CD4-positive, alpha-beta memory T cell (primary cell): Measurements from ENCODE around the gene ASRGL1. TPM values are rescaled to one million over a fixed set of nuclear protein-coding genes. Genes with fewer than 3 reads are reported as not detected.
"Not testable (repeated sequence)": the region's sequence is repeated elsewhere in the genome, so short reads cannot be mapped to it uniquely, and the experiment has no call there.

Experiments
- CTCF ChIA-PET: fragments of 350-600 bp; sonication (Branson Sonifier 250); formaldehyde crosslinking; loops from one replicate; lab custom pipeline; 2021; ENCODE audit warnings: inconsistent platforms; ENCODE audit not compliant: partially characterized antibody; lab: Charles Lee
- POLR2A ChIA-PET: fragments of 350-600 bp; sonication (Branson Sonifier 250); formaldehyde crosslinking; loops from one replicate; lab custom pipeline; 2021; ENCODE audit not compliant: partially characterized antibody; lab: Charles Lee
- DNase-seq, 5 donors: peaks; one replicate each; pipeline versions ENCODE4 v3.0.0 to v3.0.0-alpha.2; 2020 to 2022; ENCODE audit warnings: mixed read lengths in 1 of 5
- H3K27ac ChIP-seq: one replicate; pipeline ENCODE4 v1.7.0; 2013; ENCODE audit warnings: low read depth, low read length
- H3K27me3 ChIP-seq: 2 replicates; pipeline ENCODE4 v1.7.0; 2013; ENCODE audit warnings: mild to moderate bottlenecking, low read length, moderate library complexity; ENCODE audit not compliant: insufficient read depth
- H3K36me3 ChIP-seq: 2 replicates; pipeline ENCODE4 v1.7.0; 2013; ENCODE audit warnings: mild to moderate bottlenecking, low read length, moderate library complexity; ENCODE audit not compliant: insufficient read depth
- H3K4me1 ChIP-seq: 2 replicates; pipeline ENCODE4 v1.7.0; 2013; ENCODE audit warnings: mild to moderate bottlenecking, low read length, moderate library complexity; ENCODE audit not compliant: insufficient read depth
- H3K4me3 ChIP-seq, 2 donors: one replicate each; pipeline ENCODE4 v1.7.0; 2013; ENCODE audit warnings: low read length in 2 of 2, mild to moderate bottlenecking in 1 of 2
- H3K9me3 ChIP-seq, 2 donors: one replicate each; pipeline ENCODE4 v1.7.0; 2013; ENCODE audit warnings: low read length in 2 of 2, control low read depth in 1 of 2; ENCODE audit not compliant: control insufficient read depth in 1 of 2
- H3K27ac Mint-ChIP-seq, 7 donors: one replicate each; pipeline ENCODE4 v1.8.0; 2020 to 2021; ENCODE audit warnings: mixed read lengths in 7 of 7, mild to moderate bottlenecking in 6 of 7, inconsistent platforms in 3 of 7, moderate library complexity in 3 of 7
- H3K27me3 Mint-ChIP-seq, 2 donors: one replicate each; pipeline ENCODE4 v1.8.0; 2020 to 2021; ENCODE audit warnings: mixed read lengths in 2 of 2
- H3K36me3 Mint-ChIP-seq, 2 donors: one replicate each; pipeline ENCODE4 v1.8.0; 2020 to 2021; ENCODE audit warnings: mixed read lengths in 2 of 2, inconsistent platforms in 1 of 2, mild to moderate bottlenecking in 1 of 2
- H3K4me1 Mint-ChIP-seq, 4 donors: one replicate each; pipeline ENCODE4 v1.8.0; 2020 to 2021; ENCODE audit warnings: mixed read lengths in 4 of 4, mild to moderate bottlenecking in 1 of 4
- H3K4me3 Mint-ChIP-seq, 8 donors: one replicate each; pipeline ENCODE4 v1.8.0; 2020 to 2021; ENCODE audit warnings: mixed read lengths in 8 of 8, mild to moderate bottlenecking in 7 of 8, moderate library complexity in 6 of 8, inconsistent platforms in 3 of 8
- H3K9me3 Mint-ChIP-seq, 8 donors: one replicate each; pipeline ENCODE4 v1.8.0; 2020 to 2021; ENCODE audit warnings: mixed read lengths in 8 of 8, mild to moderate bottlenecking in 5 of 8, inconsistent platforms in 3 of 8, moderate library complexity in 1 of 8
- intact Hi-C: fragments of 100-400 bp; cut with micrococcal nuclease; formaldehyde crosslinking; loops from one replicate; pipeline ENCODE4 v1.15.1; 2023
- polyA plus RNA-seq, 2 donors: library from polyadenylated mRNA; unstranded; fragments of 300-500 nt; fragmentation: Illumina TruSeq; gene quantifications; one replicate each; pipeline ENCODE4 v1.2.3, GENCODE V29; 2021
- total RNA-seq, 2 experiments: library from RNA; stranded (reverse); gene quantifications; one replicate each; pipeline ENCODE4 v1.2.3, GENCODE V29; 2021

The ASRGL1 gene
- total and polyA plus RNA-seq, 4 experiments from 2014 or later, result 1.2 to 2.1 (median 1.6) TPM

DNA sequence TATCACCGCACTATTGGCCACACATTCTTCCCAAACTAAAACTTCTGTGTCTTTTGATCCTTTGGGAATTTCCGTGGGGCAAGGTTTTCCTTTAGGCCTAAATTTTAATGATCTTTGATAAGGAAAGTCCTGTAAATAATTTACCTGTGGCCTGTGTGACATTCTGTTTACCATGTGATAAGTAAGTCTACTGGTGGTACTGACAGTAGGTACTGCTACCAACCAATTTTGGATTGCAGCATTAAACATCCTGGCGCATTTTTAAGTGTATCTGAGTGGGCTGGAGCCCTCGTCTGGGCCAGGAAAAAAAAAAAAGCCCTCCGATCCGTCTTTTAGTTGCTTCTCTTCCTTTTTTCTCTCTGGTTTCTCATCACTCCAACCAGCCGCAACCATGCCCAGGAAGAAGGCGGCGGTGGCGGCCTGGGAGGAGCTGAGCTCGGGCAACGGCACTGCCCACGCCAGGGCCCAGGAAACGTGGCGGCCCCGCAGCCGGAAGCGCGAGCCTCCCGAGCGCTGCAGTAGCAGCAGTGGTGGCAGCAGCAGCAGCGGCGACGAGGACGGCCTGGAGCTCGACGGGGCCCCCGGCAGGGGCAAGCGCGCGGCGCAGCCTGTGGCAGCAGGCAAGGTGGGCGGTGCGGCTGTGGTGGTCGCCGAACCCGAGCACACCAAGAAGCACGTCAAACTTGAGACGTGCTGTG lies 33.6 kb downstream of the ASRGL1 start:
- Mint-ChIP-seq H3K27ac (peak overlapping the region in 5 of 7 donors; percentile 4 to 91 (median 86)), H3K4me3 (peak overlapping the region in 7 of 8 donors; percentile 52 to 88 (median 64)), H3K36me3 (no peaks in the 10 kb centered on the region), H3K9me3 (peaks cover 0 to 1% (median 0%) of the 10 kb centered on the region in 8 donors), H3K4me1 (peaks cover 0 to 37% (median 13%) of the 10 kb centered on the region in 4 donors), H3K27me3 (no peaks in the 10 kb centered on the region)
- Histone ChIP-seq H3K36me3 (no peaks in the 10 kb centered on the region), H3K4me1 (peaks cover 4% of the 10 kb centered on the region), H3K9me3 (no peaks in the 10 kb centered on the region), H3K27me3 (no peaks in the 10 kb centered on the region), H3K27ac (no peak overlapping the region), H3K4me3 (no peak overlapping the region)
- ChIA-PET CTCF (no interaction called here), POLR2A (interaction anchor here (1.3 to 1.4 kb wide), 3 partner anchors 23 to 33 kb away, joined by 3 to 4 read pairs (median 3); no protein-coding TSS in a partner anchor)
- DNase-seq, result peak; percentile 24 to 42 (median 37)
- intact Hi-C loops, result no loop called here

DNA sequence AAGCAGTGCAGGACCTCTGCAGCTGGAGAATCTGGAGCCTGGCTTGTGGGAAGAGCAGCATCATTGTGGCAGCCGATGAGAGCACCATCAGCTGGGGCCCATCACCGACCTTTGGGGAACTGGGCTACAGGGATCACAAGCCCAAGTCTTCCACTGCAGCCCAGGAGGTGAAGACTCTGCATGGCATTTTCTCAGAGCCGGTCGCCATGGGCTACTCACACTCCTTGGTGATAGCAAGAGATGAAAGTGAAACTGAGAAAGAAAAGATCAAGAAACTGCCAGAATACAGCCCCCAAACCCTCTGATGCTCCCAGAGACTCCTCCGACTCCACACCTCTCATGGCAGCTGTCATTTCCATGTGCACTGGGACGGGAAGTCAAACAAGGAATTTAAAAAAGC lies 35.6 kb downstream of the ASRGL1 start:
- Histone ChIP-seq H3K4me1 (peaks cover 4% of the 10 kb centered on the region), H3K9me3 (no peaks in the 10 kb centered on the region), H3K27ac (no peak overlapping the region), H3K36me3 (no peaks in the 10 kb centered on the region), H3K4me3 (no peak overlapping the region), H3K27me3 (no peaks in the 10 kb centered on the region)
- no peaks in the 10 kb centered on the region for H3K27me3 Mint-ChIP-seq
- DNase-seq, result no peak
- H3K27ac Mint-ChIP-seq, result peak overlapping the region in 2 of 7 donors; percentile 16 to 21
- peaks cover 0 to 37% (median 13%) of the 10 kb centered on the region in 4 donors for H3K4me1 Mint-ChIP-seq
- ChIA-PET POLR2A (no interaction called here), CTCF (no interaction called here)
- H3K4me3 Mint-ChIP-seq, result no peak overlapping the region
- intact Hi-C loops, result no loop called here
- no peaks in the 10 kb centered on the region for H3K36me3 Mint-ChIP-seq
- peaks cover 0 to 1% (median 0%) of the 10 kb centered on the region in 8 donors for H3K9me3 Mint-ChIP-seq

DNA sequence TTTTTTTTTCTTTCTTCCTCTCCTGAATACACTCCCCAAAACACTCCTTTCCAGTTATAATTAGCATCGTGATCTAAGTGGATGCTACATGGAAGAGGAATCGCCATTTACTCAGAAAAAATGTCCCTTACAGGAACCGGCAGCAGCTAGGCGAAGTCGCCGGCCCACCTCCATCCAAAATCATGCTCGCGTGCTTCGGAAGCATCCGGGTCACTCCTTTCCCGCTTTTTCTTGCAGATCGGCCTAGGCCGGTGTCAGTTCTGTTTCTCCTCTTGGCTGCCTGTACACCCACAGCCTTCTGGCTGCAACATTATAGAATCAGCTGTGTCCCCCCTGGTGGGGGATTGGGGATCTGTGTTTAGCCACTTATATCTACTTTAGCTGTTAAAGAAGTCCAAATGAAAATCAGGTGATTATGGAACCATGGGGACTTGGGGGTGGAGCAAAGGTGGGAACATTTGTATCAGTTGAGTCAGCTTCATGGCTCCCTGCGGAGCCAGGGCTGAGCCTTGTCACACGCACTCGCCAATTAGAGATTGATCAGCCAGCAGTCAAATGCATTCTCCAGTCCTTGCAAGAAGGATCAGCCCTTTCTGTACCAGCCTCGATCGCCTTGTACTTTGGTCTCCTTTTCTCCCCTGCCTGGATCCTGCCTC lies 36.3 kb downstream of the ASRGL1 start:
- Mint-ChIP-seq H3K27ac (no peak overlapping the region), H3K4me1 (peaks cover 0 to 32% (median 14%) of the 10 kb centered on the region in 4 donors), H3K9me3 (no peaks in the 10 kb centered on the region), H3K27me3 (peaks cover 0 to 1% of the 10 kb centered on the region in 2 donors), H3K36me3 (no peaks in the 10 kb centered on the region), H3K4me3 (peak overlapping the region in 1 of 8 donors; percentile 30)
- no peaks in the 10 kb centered on the region for H3K27me3 ChIP-seq
- ChIA-PET POLR2A (no interaction called here), CTCF (no interaction called here)
- no peak overlapping the region for H3K27ac ChIP-seq
- peaks cover 4% of the 10 kb centered on the region for H3K4me1 ChIP-seq
- no peak overlapping the region for H3K4me3 ChIP-seq
- H3K9me3 ChIP-seq, result no peaks in the 10 kb centered on the region
- no peaks in the 10 kb centered on the region for H3K36me3 ChIP-seq
- DNase-seq, result no peak
- intact Hi-C loops, result no loop called here

DNA sequence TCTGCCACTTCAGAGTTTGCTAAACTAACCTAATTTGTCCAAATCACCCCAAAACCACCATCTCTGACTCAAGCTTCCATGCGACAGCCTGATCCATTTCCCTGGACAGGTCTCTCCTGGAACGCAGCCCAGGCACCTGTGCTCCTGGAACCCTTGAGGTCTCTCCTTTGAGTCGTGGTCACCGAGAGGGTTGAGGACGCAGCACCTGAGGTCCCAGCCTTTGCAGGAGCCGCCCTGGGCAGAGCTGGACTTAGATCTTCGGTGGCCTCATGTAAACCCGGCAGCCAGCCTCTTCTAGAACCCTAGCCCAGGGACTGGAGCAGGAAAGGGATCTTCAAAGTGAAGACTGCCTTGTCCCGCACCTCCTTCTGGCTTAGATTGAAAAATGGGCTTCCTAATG lies 37.6 kb downstream of the ASRGL1 start:
- H3K4me1 ChIP-seq, result peaks cover 4% of the 10 kb centered on the region
- H3K4me3 ChIP-seq, result no peak overlapping the region
- no peak overlapping the region for H3K27ac ChIP-seq
- no peaks in the 10 kb centered on the region for H3K9me3 ChIP-seq
- no peak for DNase-seq
- no peak overlapping the region for H3K27ac Mint-ChIP-seq
- intact Hi-C loops, result no loop called here
- peaks cover 0 to 1% of the 10 kb centered on the region in 2 donors for H3K27me3 Mint-ChIP-seq
- H3K4me3 Mint-ChIP-seq, result no peak overlapping the region
- no peaks in the 10 kb centered on the region for H3K9me3 Mint-ChIP-seq
- H3K36me3 ChIP-seq, result no peaks in the 10 kb centered on the region
- ChIA-PET POLR2A (no interaction called here), CTCF (no interaction called here)
- H3K36me3 Mint-ChIP-seq, result no peaks in the 10 kb centered on the region
- peaks cover 0 to 32% (median 13%) of the 10 kb centered on the region in 4 donors for H3K4me1 Mint-ChIP-seq
- no peaks in the 10 kb centered on the region for H3K27me3 ChIP-seq

DNA sequence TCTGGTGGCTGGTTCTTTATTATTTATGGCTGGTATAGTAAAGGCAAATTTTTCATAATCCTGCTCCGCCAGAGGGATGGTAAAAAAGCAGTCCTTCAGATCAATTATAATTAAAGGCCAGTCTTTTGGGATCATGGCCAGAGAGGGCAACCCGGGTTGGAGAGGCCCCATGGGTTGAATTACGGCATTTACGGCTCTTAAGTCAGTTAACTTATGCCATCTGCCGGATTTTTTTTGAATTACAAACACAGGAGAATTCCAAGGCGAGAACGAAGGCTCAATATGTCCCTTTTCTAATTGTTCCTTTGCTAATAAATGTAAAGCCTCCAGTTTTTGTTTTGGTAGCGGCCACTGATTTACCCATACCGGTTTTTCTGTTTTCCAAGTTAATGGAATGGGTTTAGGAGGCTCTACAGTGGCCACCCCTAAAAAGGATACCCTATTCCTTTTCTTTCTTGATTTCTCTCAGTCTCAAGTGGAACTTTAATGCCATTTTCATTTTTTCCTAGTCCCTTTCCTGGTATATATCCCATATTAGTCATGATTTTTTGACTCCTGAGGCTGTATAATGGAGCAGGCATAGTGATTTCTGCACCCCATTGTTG lies 41.3 kb downstream of the ASRGL1 start:
- H3K27me3 ChIP-seq, H3K27ac ChIP-seq, POLR2A ChIA-PET, H3K4me3 Mint-ChIP-seq, H3K4me1 ChIP-seq, H3K4me1 Mint-ChIP-seq, H3K27me3 Mint-ChIP-seq, H3K36me3 Mint-ChIP-seq, H3K9me3 Mint-ChIP-seq, H3K4me3 ChIP-seq, H3K9me3 ChIP-seq, H3K36me3 ChIP-seq: not testable (repeated sequence)
- peak in 4 of 5 donors; percentile 34 to 45 (median 42) for DNase-seq
- intact Hi-C loops, result loop anchor here (1.0 kb wide), 3 partner anchors 38 to 581 kb away; no protein-coding TSS in a partner anchor
- H3K27ac Mint-ChIP-seq, result peak overlapping the region in 2 of 7 donors; percentile 2 to 67
- CTCF ChIA-PET, result interaction anchor here (0.9 to 3.3 kb wide), 10 partner anchors 9 to 207 kb away, joined by 3 to 50 read pairs (median 6); no protein-coding TSS in a partner anchor

DNA sequence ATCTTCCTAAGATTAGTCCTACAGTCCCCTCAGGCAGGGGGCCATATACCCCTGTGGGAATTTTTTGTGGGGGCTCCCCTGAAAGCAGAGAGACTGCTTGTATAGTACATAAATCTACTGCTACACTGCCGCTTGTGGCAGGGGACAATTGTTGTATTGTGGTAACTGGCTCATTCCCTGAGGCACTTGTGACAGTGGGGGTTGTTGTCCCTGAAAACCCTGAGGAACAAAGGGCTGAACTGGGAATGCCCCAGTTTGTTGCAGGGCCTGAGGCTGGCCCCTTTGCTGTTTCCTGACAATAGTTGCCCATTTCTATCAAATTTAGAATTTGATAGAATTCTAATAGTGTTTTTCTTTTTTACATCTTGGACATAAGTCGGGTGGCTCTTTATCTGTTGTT lies 42.3 kb downstream of the ASRGL1 start:
- CTCF ChIA-PET, result interaction anchor here (0.8 to 1.9 kb wide), 10 partner anchors 10 to 178 kb away, joined by 3 to 18 read pairs (median 4); no protein-coding TSS in a partner anchor
- H3K36me3 ChIP-seq, H3K27ac Mint-ChIP-seq, H3K4me1 ChIP-seq, DNase-seq, H3K27me3 Mint-ChIP-seq, H3K4me3 Mint-ChIP-seq, H3K4me1 Mint-ChIP-seq, H3K36me3 Mint-ChIP-seq, H3K9me3 ChIP-seq, H3K27me3 ChIP-seq, intact Hi-C loops, H3K27ac ChIP-seq, H3K4me3 ChIP-seq, H3K9me3 Mint-ChIP-seq: not testable (repeated sequence)
- POLR2A ChIA-PET, result interaction anchor here (0.6 kb wide), 1 partner anchor 94 kb away, joined by 3 read pairs; no protein-coding TSS in a partner anchor

DNA sequence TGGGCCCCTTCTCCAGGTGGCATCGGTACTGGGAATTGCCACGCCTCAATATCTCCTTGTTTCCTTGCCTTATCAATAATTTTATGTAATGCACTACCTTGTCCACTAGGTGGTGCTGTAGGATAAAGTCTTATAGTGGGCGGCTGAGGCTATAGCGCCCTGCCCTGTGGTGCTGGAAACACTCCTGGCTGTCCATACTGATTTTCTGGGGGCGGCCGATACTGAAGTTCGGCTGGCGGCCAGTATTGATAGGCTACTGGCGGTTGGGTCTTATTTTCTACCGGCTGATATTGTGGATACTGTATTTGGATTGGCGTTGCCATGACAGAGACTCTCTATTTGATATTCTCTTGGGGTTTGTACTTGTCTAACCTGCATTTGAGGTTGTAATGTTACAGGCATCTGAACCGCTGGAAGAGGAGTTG lies 43.6 kb downstream of the ASRGL1 start:
- peaks cover 11% of the 10 kb centered on the region for H3K4me1 ChIP-seq
- H3K9me3 Mint-ChIP-seq, H3K4me1 Mint-ChIP-seq, H3K36me3 Mint-ChIP-seq, H3K27ac ChIP-seq, H3K27me3 Mint-ChIP-seq, H3K9me3 ChIP-seq, H3K27ac Mint-ChIP-seq, H3K27me3 ChIP-seq, H3K4me3 ChIP-seq, H3K36me3 ChIP-seq: not testable (repeated sequence)
- H3K4me3 Mint-ChIP-seq, result peak overlapping the region in 1 of 8 donors; percentile 51
- intact Hi-C loops, result loop anchor here (1.0 to 5.0 kb wide), 4 partner anchors 12 to 481 kb away; no protein-coding TSS in a partner anchor
- ChIA-PET CTCF (interaction anchor here (1.0 to 1.9 kb wide), 8 partner anchors 12 to 526 kb away, joined by 3 to 18 read pairs (median 6); no protein-coding TSS in a partner anchor), POLR2A (interaction anchor here (1.0 kb wide), 1 partner anchor 9 kb away, joined by 3 read pairs; no protein-coding TSS in a partner anchor)
- DNase-seq, result peak; percentile 51 to 71 (median 68)
